GM12878 (cell line): ENCODE results near the gene TAB2. TPM values are rescaled to one million over a fixed set of nuclear protein-coding genes. Genes with fewer than 3 reads are reported as not detected.

ENCODE experiments used
- ATAC-seq: fragments of 200-7000 bp; cut with Tn5 transposase; 3 replicates; pipeline ENCODE4 v1.9.1; 2020; ENCODE audit warnings: mild to moderate bottlenecking, moderate library complexity
- BruUV-seq: library from RNA; stranded (reverse); fragments of 400-500 nt; replicated peaks from 2 replicates; lab custom pipeline; 2021; lab: Mats Ljungman, UMichigan
- CTCF ChIA-PET: fragments of 300-600 bp; sonication (Branson Sonifier 250); formaldehyde crosslinking; extraction: SDS; loops from one replicate; lab custom pipeline; 2021; ENCODE audit warnings: inconsistent platforms; lab: Yijun Ruan, JAX
- POLR2A ChIA-PET: fragments of 350-600 bp; formaldehyde crosslinking; extraction: SDS; loops from one replicate; lab custom pipeline; 2021; ENCODE audit warnings: inconsistent platforms; lab: Charles Lee
- RAD21 ChIA-PET: fragments of 300-600 bp; sonication (Branson Sonifier 250); formaldehyde crosslinking; loops from one replicate; lab custom pipeline; 2023; ENCODE audit warnings: antibody characterized with exemption; ENCODE audit not compliant: unreplicated experiment; lab: Charles Lee
- SMC1A ChIA-PET: fragments of 300-600 bp; sonication (Branson Sonifier 250); formaldehyde crosslinking; loops from one replicate; lab custom pipeline; 2023; ENCODE audit not compliant: unreplicated experiment, uncharacterized antibody; lab: Charles Lee
- DNase-seq: peaks from one replicate; pipeline ENCODE4 v3.0.0-alpha.2; 2011; ENCODE audit warnings: low read depth, low spot score
- FAIRE-seq: peaks from 3 replicates; lab custom pipeline; 2011; peaks lifted over from hg19 to GRCh38; lab: Jason Lieb, UNC
- H2AFZ ChIP-seq: 2 replicates; pipeline ENCODE4 v1.6.0; 2011; ENCODE audit warnings: low read depth, low read length, control low read depth; ENCODE audit not compliant: control insufficient read depth
- H3K27ac ChIP-seq: 2 replicates; pipeline ENCODE4 v1.5.1; 2011; ENCODE audit warnings: control low read depth; ENCODE audit not compliant: control insufficient read depth, insufficient read depth
- H3K27me3 ChIP-seq, 2 experiments: replicated peaks in 1 of 2; 2 replicates each; pipeline versions ENCODE4 v1.6.0 to v1.6.1; 2011; ENCODE audit warnings: low read length in 1 of 2; ENCODE audit not compliant: control insufficient read depth in 2 of 2, insufficient read depth in 2 of 2
- H3K36me3 ChIP-seq, 2 experiments: 2 replicates each; pipeline ENCODE4 v1.5.1; 2011; ENCODE audit warnings: low read length in 1 of 2; ENCODE audit not compliant: control insufficient read depth in 2 of 2, insufficient read depth in 2 of 2
- H3K4me1 ChIP-seq: 2 replicates; pipeline ENCODE4 v1.6.1; 2011; ENCODE audit warnings: mild to moderate bottlenecking, low read length, moderate library complexity, mixed read lengths; ENCODE audit not compliant: control insufficient read depth, insufficient read depth
- H3K4me2 ChIP-seq: 2 replicates; pipeline ENCODE4 v1.6.0; 2011; ENCODE audit warnings: control low read depth; ENCODE audit not compliant: control insufficient read depth, insufficient read depth
- H3K4me3 ChIP-seq: fragments of 200-600 bp; sonication (generic); 2 replicates; pipeline ENCODE4 v1.5.1; 2016
- H3K79me2 ChIP-seq: 2 replicates; pipeline ENCODE4 v1.6.0; 2011; ENCODE audit warnings: low read length; ENCODE audit not compliant: control insufficient read depth, insufficient read depth
- H3K9ac ChIP-seq: 2 replicates; pipeline ENCODE4 v1.8.0; 2011; ENCODE audit warnings: low read length, control low read depth, mixed read lengths; ENCODE audit not compliant: control insufficient read depth, insufficient read depth
- H3K9me3 ChIP-seq: replicated peaks from 3 replicates; pipeline ENCODE4 v1.5.1; 2011; ENCODE audit warnings: mild to moderate bottlenecking, low read length; ENCODE audit not compliant: control insufficient read depth, insufficient read depth
- H4K20me1 ChIP-seq: 2 replicates; pipeline ENCODE4 v1.6.0; 2011; ENCODE audit not compliant: control insufficient read depth, insufficient read depth
- EGR1 ChIP-seq, 2 experiments: IDR thresholded peaks; 1 replicate in 1 of 2; 2 replicates in 1 of 2; pipeline ENCODE4 v1.6.1; 2011 to 2012; ENCODE audit warnings: low read depth in 2 of 2, low read length in 2 of 2, borderline replicate concordance in 1 of 2, mild to moderate bottlenecking in 1 of 2, moderate library complexity in 1 of 2
- HDAC2 ChIP-seq: fragments of 200-600 bp; sonication (generic); IDR thresholded peaks from 2 replicates; pipeline ENCODE4 v1.6.1; 2017
- NBN ChIP-seq: fragments of 450-650 bp; IDR thresholded peaks from 2 replicates; pipeline ENCODE4 v1.6.1; 2016
- NKRF ChIP-seq: fragments of 450-650 bp; conservative IDR thresholded peaks from 2 replicates; pipeline ENCODE4 v1.6.1; 2017; ENCODE audit warnings: mild to moderate bottlenecking, moderate library complexity
- POLR2A ChIP-seq: IDR thresholded peaks from 2 replicates; pipeline ENCODE4 v1.6.1; 2011; ENCODE audit warnings: low read depth, mild to moderate bottlenecking, low read length
- SMAD5 ChIP-seq: IDR thresholded peaks from 2 replicates; pipeline ENCODE4 v1.6.1; 2016; ENCODE audit warnings: antibody characterized with exemption, low read depth
- SPI1 ChIP-seq: IDR thresholded peaks from 2 replicates; pipeline ENCODE4 v1.6.1; 2011; ENCODE audit warnings: low read depth, mild to moderate bottlenecking, low read length, moderate library complexity, borderline replicate concordance; ENCODE audit not compliant: insufficient read depth
- SUPT20H ChIP-seq: IDR thresholded peaks from 2 replicates; pipeline ENCODE4 v1.6.1; 2011; ENCODE audit warnings: low read depth, mild to moderate bottlenecking, low read length, moderate library complexity, borderline replicate concordance; ENCODE audit not compliant: control insufficient read depth
- TARDBP ChIP-seq: IDR thresholded peaks from 2 replicates; pipeline ENCODE4 v1.6.1; 2016; ENCODE audit warnings: borderline replicate concordance
- ZBTB4 ChIP-seq: fragments of 450-650 bp; formaldehyde crosslinking; IDR thresholded peaks from 2 replicates; pipeline ENCODE4 v1.4.0; 2022; ENCODE audit warnings: mild to moderate bottlenecking, moderate library complexity
- ZBTB40 ChIP-seq: fragments of 450-650 bp; IDR thresholded peaks from 2 replicates; pipeline ENCODE4 v1.6.1; 2016; ENCODE audit warnings: mild to moderate bottlenecking, moderate library complexity, borderline replicate concordance
- ZNF217 ChIP-seq: fragments of 450-650 bp; IDR thresholded peaks from 2 replicates; pipeline ENCODE4 v1.6.1; 2017; ENCODE audit warnings: antibody characterized with exemption, mild to moderate bottlenecking
- ZNF24 ChIP-seq: fragments of 450-650 bp; IDR thresholded peaks from 2 replicates; pipeline ENCODE4 v1.6.1; 2017; ENCODE audit warnings: antibody characterized with exemption, mild to moderate bottlenecking
- whole genome bisulfite sequencing: methylation state at CpG from one replicate; pipeline ENCODE4 v1.1.6; 2016; ENCODE audit warnings: low lambda C conversion rate; ENCODE audit not compliant: insufficient replicate concordance, insufficient coverage; ENCODE audit errors: missing lambda C conversion rate; 5-methylcytosine and 5-hydroxymethylcytosine counted together
- in situ Hi-C: fragments of 300-500 bp; cut with MboI; formaldehyde crosslinking; loops from 9 replicates; pipeline ENCODE4 v1.14.3; 2018; ENCODE audit warnings: mixed read lengths
- intact Hi-C: fragments of 100-400 bp; cut with micrococcal nuclease; formaldehyde crosslinking; loops from one replicate; pipeline ENCODE4 v1.14.2; 2022; ENCODE audit not compliant: unreplicated experiment
- polyA plus RNA-seq, 11 experiments: library from polyadenylated mRNA; depleted of rRNA in 4 of 11; unstranded in 6 of 11; stranded (reverse) in 5 of 11; fragments of >200 nt; fragmentation: Nextera tagmentation in 4 of 11; fragmentation: Illumina TruSeq in 1 of 11; extraction: Ambion mirVana in 4 of 11; extraction: Trizol in 1 of 11; gene quantifications; 1 replicate in 1 of 11; 2 replicates in 10 of 11; pipeline versions ENCODE4 v1.2.1 to v1.2.3, GENCODE V29; 2011 to 2016; ENCODE audit warnings: inconsistent platforms in 2 of 11, missing spikeins in 2 of 11, low read depth in 1 of 11
- total RNA-seq, 4 experiments: library from RNA; depleted of rRNA in 3 of 4; stranded (reverse); fragments of >200 nt in 3 of 4; fragmentation: Illumina TruSeq in 1 of 4; extraction: Trizol in 1 of 4; gene quantifications; 2 replicates each; pipeline versions ENCODE4 v1.2.1 to v1.2.3, GENCODE V29; 2013 to 2021

Gene TAB2
- total and polyA plus RNA-seq, 10 of the 15 experiments (the other 5 are each of a cell fraction or from before 2014, with no cell fraction given) = 8.9 to 66.3 (median 23.0) TPM

- intact Hi-C loops = no loop called here
- BruUV-seq = no TSS peak
- DNase-seq = no peak
- H3K27me3 ChIP-seq = no peaks in the 10 kb centered on the region
- peaks cover 90% of the 10 kb centered on the region for H3K79me2 ChIP-seq
- in situ Hi-C loops = no loop called here
- POLR2A ChIA-PET = interaction anchor here (0.7 kb wide), 1 partner anchor 33 kb away, joined by 3 read pairs; no protein-coding TSS in a partner anchor
- peak; percentile 14; the same call in 2 of the 3 replicates for ATAC-seq
- 94% methylated on average over 2 of the region's 2 CpGs for WGBS
- no peak overlapping the region for H3K27ac ChIP-seq
- no peak overlapping the region for H3K4me3 ChIP-seq
- H2AFZ ChIP-seq = no peak overlapping the region
- RAD21 ChIA-PET = no interaction called here
- SMC1A ChIA-PET = no interaction called here
- H4K20me1 ChIP-seq = no peaks in the 10 kb centered on the region
- no peaks in the 10 kb centered on the region; the same call in 2 of the 3 replicates for H3K9me3 ChIP-seq
- CTCF ChIA-PET = interaction anchor here (1.7 kb wide), 1 partner anchor 13 kb away, joined by 4 read pairs; no protein-coding TSS in a partner anchor
- no peak overlapping the region for H3K4me2 ChIP-seq
- no peak for FAIRE-seq
- peaks cover 1 to 7% of the 10 kb centered on the region in 2 experiments; a peak in 3 of 4 replicates for H3K36me3 ChIP-seq
- H3K9ac ChIP-seq = no peak overlapping the region
- peaks cover 15% of the 10 kb centered on the region; the same call in 1 of the 2 replicates for H3K4me1 ChIP-seq
- TF ChIP-seq ZBTB40 (no peak), NKRF (no peak), NBN (no peak), SUPT20H (no peak), ZNF24 (no peak), TARDBP (no peak), ZNF217 (no peak), POLR2A (no peak), EGR1 (IDR thresholded peaks at IDR 0.05; ENCODE audit: borderline replicate concordance in 1 of 2, low read depth in 2 of 2, low read length in 2 of 2) (no peak), ZBTB4 (CRISPR knock-in tag) (no peak), SMAD5 (no peak), SPI1 (no peak), HDAC2 (no peak)
- TF ChIP-seq, all 136 proteins: peak for 0
These were observed 47.0 kb downstream of the TAB2 start for GRCh38 chr6:149364557-149364956.
